Body of pancreas (tissue), 4 donors: Measurements from ENCODE around the gene ARHGAP22. TPM values are rescaled to one million over a fixed set of nuclear protein-coding genes. Genes with fewer than 3 reads are reported as not detected.

Source experiments
- ATAC-seq: fragments of 150-250 bp; one replicate; pipeline ENCODE4 v1.9.1; 2016
- DNase-seq, 4 donors: peaks; one replicate each; pipeline ENCODE4 v3.0.0-alpha.2; 2019
- H3K27ac ChIP-seq, 4 donors: fragments of 200-600 bp; sonication (generic); 1 replicate in 3 of 4; 2 replicates in 1 of 4; pipeline versions ENCODE4 v1.5.1 to v1.6.1; 2016 to 2019; ENCODE audit warnings: mild to moderate bottlenecking in 1 of 4, mixed read lengths in 1 of 4, moderate library complexity in 1 of 4
- H3K27me3 ChIP-seq, 2 donors: fragments of 200-600 bp; sonication (generic); one replicate each; pipeline ENCODE4 v1.6.0; 2016; ENCODE audit warnings: mild to moderate bottlenecking in 1 of 2
- H3K36me3 ChIP-seq, 2 donors: fragments of 200-600 bp; sonication (generic); replicated peaks in 1 of 2; 2 replicates each; pipeline ENCODE4 v1.5.1; 2016; ENCODE audit warnings: low read depth in 2 of 2; ENCODE audit not compliant: insufficient read depth in 1 of 2
- H3K4me1 ChIP-seq: fragments of 200-600 bp; sonication (generic); one replicate; pipeline ENCODE4 v1.6.0; 2016
- H3K4me3 ChIP-seq, 2 donors: fragments of 200-600 bp; sonication (generic); 1 replicate in 1 of 2; 2 replicates in 1 of 2; pipeline ENCODE4 v1.5.1; 2016 to 2019
- H3K9me3 ChIP-seq, 3 donors: fragments of 200-600 bp; sonication (generic); 1 replicate in 2 of 3; 2 replicates in 1 of 3; pipeline ENCODE4 v1.5.1; 2016
- POLR2A ChIP-seq, 3 donors: fragments of 450-650 bp; IDR thresholded peaks; one replicate each; pipeline ENCODE4 v1.6.1; 2016; ENCODE audit warnings: antibody characterized with exemption in 3 of 3, mild to moderate bottlenecking in 2 of 3
- WGBS, 2 donors: methylation state at CpG; one replicate each; pipeline ENCODE4 v1.1.5; 2017; 5-methylcytosine and 5-hydroxymethylcytosine counted together
- intact Hi-C: fragments of 100-400 bp; cut with DNase I; formaldehyde crosslinking; loops from one replicate; pipeline ENCODE4 v1.15.1; 2023
- total RNA-seq, 2 donors: library from RNA; depleted of rRNA; stranded (reverse); fragments of >200 nt; gene quantifications; one replicate each; pipeline ENCODE4 v1.1.0, GENCODE V29; 2016
- TF ChIP-seq, protein P1 (sequence below), 7 experiments: fragments of 450-650 bp in 4 of 7; fragments of 200-600 bp in 3 of 7; sonication (generic) in 3 of 7; IDR thresholded peaks; one replicate each; pipeline ENCODE4 v1.5.1; 2016 to 2019; ENCODE audit warnings: antibody characterized with exemption in 7 of 7

Gene ARHGAP22
- total RNA-seq, 2 donors from 2014 or later, result 1.6 to 4.6 TPM

DNA sequence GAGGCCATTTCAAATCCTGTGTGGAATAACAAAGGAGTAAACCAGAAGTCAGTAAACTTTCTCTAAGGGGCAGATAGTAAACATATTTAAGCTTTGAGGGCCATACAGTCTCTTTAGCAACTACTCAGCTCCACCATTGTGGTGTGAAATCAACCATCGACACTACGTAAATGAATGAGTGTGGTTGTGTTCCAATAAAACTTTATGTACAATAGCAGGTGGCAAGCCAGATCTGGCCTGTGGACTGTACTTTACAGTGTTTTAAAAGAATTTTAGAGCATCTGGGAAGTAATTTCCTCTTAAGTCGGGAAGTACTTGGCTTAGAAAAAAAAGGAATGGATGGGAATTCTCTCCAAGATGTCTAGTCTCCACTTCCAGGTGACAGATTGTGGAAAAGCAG, 71.3 kb downstream of the ARHGAP22 start:
- no peaks in the 10 kb centered on the region for H3K36me3 ChIP-seq
- H3K27me3 ChIP-seq, result no peaks in the 10 kb centered on the region
- intact Hi-C loops, result no loop called here
- DNase-seq (no peak), ATAC-seq (no peak)
- 75 to 85% methylated on average over 3 of the region's 3 CpGs for WGBS, 2 donors
- TF ChIP-seq, protein P1, sequence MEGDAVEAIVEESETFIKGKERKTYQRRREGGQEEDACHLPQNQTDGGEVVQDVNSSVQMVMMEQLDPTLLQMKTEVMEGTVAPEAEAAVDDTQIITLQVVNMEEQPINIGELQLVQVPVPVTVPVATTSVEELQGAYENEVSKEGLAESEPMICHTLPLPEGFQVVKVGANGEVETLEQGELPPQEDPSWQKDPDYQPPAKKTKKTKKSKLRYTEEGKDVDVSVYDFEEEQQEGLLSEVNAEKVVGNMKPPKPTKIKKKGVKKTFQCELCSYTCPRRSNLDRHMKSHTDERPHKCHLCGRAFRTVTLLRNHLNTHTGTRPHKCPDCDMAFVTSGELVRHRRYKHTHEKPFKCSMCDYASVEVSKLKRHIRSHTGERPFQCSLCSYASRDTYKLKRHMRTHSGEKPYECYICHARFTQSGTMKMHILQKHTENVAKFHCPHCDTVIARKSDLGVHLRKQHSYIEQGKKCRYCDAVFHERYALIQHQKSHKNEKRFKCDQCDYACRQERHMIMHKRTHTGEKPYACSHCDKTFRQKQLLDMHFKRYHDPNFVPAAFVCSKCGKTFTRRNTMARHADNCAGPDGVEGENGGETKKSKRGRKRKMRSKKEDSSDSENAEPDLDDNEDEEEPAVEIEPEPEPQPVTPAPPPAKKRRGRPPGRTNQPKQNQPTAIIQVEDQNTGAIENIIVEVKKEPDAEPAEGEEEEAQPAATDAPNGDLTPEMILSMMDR (IDR thresholded peaks at IDR 0.05), result no peak
- TF ChIP-seq POLR2A (IDR thresholded peaks at IDR 0.05), result no peak
- H3K27ac ChIP-seq, result no peak overlapping the region
- H3K4me3 ChIP-seq, result no peak overlapping the region
- no peaks in the 10 kb centered on the region for H3K9me3 ChIP-seq
- H3K4me1 ChIP-seq, result no peaks in the 10 kb centered on the region

DNA sequence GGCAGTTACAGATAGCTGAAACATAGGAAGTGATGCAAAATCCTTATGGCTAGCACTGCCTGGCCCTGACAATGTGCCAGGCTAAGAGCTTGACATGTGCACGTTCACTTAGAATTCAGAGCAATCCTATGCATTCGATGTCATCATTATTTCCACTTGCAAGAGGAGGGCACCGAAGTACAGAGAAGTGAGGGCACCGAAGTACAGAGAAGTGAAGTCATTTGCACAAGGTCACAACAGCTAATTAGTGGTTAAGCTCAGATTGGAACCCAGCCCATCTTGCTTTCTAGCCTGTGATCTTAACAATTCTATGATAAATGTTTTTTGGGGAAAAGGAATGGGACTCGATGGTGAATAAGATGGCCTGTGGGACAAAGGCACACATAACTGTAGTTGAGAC, 73.4 kb downstream of the ARHGAP22 start:
- ATAC-seq (no peak), DNase-seq (no peak)
- no peaks in the 10 kb centered on the region for H3K4me1 ChIP-seq
- WGBS, 2 donors, result 48% methylated on average over 5 of the region's 5 CpGs
- H3K9me3 ChIP-seq, result no peaks in the 10 kb centered on the region
- intact Hi-C loops, result no loop called here
- H3K27me3 ChIP-seq, result no peaks in the 10 kb centered on the region
- TF ChIP-seq, protein P1 (IDR thresholded peaks at IDR 0.05), result no peak
- TF ChIP-seq POLR2A (IDR thresholded peaks at IDR 0.05), result no peak
- H3K4me3 ChIP-seq, result no peak overlapping the region
- H3K27ac ChIP-seq, result no peak overlapping the region
- H3K36me3 ChIP-seq, result no peaks in the 10 kb centered on the region

DNA sequence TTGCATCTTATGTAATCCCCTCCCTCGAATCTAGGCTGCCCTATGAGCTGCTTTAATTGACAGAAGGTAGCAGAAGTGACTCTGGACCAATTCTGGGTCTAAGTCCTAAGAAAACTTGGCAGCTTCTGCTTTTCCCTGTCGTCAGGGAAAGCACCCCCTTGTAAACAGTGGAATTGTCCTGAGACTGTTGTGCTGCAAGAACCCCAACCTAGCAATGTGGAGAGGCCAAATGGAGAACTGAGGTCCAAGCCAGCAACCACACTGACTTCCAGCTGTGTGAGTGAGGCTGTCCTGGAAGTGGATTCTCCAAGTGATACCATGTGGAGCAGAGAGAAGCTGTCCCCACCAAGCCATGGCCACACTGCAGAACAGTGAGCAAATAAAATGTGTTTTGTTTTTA, 75.5 kb downstream of the ARHGAP22 start:
- WGBS, 2 donors, result 49 to 76% methylated on average over 2 of the region's 2 CpGs
- no peaks in the 10 kb centered on the region for H3K4me1 ChIP-seq
- no peaks in the 10 kb centered on the region for H3K9me3 ChIP-seq
- no peaks in the 10 kb centered on the region for H3K27me3 ChIP-seq
- H3K27ac ChIP-seq, result no peak overlapping the region
- intact Hi-C loops, result no loop called here
- TF ChIP-seq, protein P1 (IDR thresholded peaks at IDR 0.05), result no peak
- no peak for TF ChIP-seq POLR2A (IDR thresholded peaks at IDR 0.05)
- ATAC-seq (no peak), DNase-seq (no peak)
- H3K4me3 ChIP-seq, result no peak overlapping the region
- H3K36me3 ChIP-seq, result no peaks in the 10 kb centered on the region

DNA sequence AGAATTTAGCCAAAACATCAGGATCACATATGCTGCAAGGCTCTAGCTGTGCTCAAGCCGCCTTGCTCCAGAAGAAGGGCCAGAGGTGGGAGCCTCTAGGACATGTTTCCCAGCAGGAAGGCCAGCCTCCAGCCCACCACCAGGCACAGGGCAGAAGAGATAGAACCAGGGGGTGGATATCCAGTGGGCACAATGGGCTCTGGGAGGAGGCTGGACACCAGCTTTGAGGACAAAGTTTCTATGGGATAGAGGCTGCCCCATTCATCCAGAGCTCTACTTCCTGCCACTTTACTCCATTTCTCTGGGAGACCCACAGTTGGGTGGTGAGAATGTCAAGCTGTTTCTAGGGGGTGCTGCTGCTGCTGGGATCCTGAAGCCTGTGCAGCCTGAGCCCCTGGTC, 77.1 kb downstream of the ARHGAP22 start:
- no peak for ATAC-seq
- H3K4me1 ChIP-seq, result peaks cover 11% of the 10 kb centered on the region
- 84% methylated on average over 1 of the region's 1 CpG; no CpG with 5 or more reads in 1 of the 2 donors for WGBS, 2 donors
- TF ChIP-seq POLR2A (IDR thresholded peaks at IDR 0.05), result no peak
- TF ChIP-seq, protein P1 (IDR thresholded peaks at IDR 0.05), result no peak
- DNase-seq, result no peak
- H3K27me3 ChIP-seq, result no peaks in the 10 kb centered on the region
- intact Hi-C loops, result no loop called here
- no peaks in the 10 kb centered on the region for H3K9me3 ChIP-seq
- H3K36me3 ChIP-seq, result no peaks in the 10 kb centered on the region
- no peak overlapping the region for H3K27ac ChIP-seq
- H3K4me3 ChIP-seq, result no peak overlapping the region

DNA sequence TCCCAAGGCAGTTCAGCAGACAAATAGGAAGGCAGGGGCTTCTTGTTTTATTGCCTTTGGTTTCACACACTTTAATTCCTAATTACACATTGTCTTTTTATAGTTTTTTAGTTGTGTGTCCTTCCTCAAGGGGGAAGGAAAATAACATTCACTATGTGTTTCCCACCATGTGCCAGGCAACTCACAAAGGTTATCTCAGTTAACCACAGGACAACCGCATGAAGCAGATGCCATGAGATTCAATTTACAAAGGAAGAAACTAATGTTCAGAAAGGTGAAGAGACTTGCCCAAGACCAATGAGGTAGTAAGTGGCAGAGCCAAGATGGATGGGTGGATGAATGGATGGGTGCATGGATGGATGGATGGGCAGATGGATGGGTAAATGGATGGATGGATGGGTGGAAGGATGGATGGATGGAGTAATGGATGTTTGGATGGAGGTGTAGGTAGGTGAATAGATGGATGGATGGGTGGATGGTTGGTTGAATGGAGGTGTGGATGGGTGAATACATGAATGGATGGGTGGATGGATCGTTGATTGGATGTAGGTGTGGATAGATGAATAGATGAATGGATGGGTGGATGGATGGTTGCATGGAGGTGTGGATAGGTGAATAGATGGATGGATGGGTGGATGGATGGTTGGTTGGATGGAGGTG, 77.9 kb downstream of the ARHGAP22 start:
- TF ChIP-seq POLR2A (IDR thresholded peaks at IDR 0.05), result no peak
- TF ChIP-seq, protein P1 (IDR thresholded peaks at IDR 0.05), result no peak
- Histone ChIP-seq H3K36me3 (no peaks in the 10 kb centered on the region), H3K27me3 (no peaks in the 10 kb centered on the region), H3K9me3 (no peaks in the 10 kb centered on the region), H3K27ac (no peak overlapping the region), H3K4me3 (no peak overlapping the region), H3K4me1 (peaks cover 11% of the 10 kb centered on the region)
- 79 to 84% methylated on average over 2 of the region's 2 CpGs for WGBS, 2 donors
- ATAC-seq (no peak), DNase-seq (no peak)
- intact Hi-C loops, result no loop called here
